NCI-H1092 (cell line): Measurements from ENCODE around the gene ASB5.
A peak's percentile ranks its signal among the peaks of the same experiment; 100 is the strongest.
"Not testable (repeated sequence)": the region's sequence is repeated elsewhere in the genome, so short reads cannot be mapped to it uniquely, and the experiment has no call there.

Experiments
- DNase-seq: peaks from one replicate; lab custom pipeline; 2025; lab: John Stamatoyannopoulos, UW

Gene ASB5

DNA sequence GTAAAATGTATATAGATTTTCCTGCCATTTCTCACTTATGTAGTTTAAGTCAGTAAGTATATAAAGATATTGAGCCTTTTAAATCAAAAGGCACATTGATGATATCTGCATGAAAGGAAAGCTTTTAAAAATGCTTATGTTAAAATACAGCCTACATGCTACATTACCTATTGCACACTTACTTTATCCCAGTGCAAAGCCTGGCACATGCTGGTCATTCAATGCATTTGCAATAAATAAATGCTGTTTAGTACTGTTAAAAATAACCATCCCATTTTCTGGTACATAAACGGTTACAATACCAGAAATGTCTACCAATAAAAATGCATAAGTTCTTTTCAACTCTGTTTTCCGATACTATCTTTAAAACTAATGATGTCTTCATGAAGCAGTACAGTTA lies 51.5 kb downstream of the ASB5 start:
- no peak for DNase-seq

DNA sequence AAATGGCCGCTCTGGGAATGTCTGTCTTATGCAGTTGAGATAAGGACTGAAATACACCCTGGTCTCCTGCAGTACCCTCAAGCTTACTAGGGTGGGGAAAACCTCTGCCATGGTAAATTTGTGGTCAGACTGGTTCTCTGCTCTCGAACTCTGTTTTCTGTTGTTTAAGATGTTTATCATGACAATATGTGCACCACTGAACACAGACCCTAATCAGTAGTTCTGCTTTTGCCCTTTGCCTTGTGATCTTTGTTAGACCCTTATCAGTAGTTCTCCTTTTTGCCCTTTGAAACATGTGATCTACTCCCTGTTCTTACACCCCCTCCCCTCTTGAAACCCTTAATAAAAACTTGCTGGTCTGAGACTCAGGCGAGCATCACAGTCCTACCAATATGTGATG lies 56.7 kb downstream of the ASB5 start:
- not testable (repeated sequence) for DNase-seq

DNA sequence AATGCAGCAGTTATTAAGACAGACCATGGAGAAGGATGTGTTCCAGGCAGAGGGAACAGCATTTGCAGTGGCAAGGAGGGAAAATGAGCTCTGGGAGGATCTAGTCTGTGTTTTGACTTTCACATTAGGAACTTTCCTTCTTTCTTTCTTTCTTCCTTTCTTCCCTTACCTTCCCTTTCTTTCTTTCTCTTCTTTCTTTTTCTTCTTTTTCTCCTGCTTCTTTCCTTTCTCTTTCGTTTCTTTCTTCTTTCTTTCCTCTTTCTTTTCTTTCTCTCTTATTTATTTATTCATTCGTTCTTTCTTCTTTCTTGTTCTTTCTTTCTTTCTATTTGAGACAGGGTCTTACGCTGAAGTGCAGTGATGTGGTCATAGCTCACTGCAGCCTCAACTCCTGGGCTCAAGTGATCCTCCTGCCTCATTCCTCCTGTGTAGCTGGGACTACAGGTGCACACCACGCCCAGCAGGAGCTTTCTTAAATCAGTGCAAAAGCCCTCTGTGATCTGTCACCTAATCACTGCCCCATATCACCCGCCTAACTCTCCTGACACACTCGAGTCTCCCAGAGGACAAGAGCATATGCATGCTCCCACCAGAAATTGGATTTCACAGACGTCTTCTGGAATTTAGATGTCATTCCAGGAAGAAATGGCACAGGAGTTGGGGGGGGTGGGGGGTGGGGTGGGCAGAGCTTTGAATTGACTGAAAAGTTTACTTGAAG lies 58.3 kb downstream of the ASB5 start:
- DNase-seq = no peak

DNA sequence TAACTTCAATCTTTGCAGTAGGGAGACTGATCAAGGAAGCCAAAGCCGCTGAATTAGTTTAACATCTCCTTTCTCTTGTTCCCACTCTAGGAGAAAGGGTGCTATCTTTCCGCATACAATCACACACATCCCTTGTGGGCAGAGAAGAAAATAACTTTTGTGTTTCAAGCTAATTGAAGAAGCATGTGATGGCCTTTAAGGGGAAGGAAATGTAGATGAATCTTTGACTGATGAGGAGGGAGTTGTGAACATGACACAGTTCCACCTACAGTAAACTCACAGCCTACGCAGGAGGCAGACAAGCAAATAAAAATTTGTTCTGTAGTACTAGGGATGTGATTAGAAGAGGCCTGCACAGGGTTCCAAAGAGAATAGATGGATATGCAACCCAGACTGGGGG lies 58.9 kb downstream of the ASB5 start:
- DNase-seq = no peak

DNA sequence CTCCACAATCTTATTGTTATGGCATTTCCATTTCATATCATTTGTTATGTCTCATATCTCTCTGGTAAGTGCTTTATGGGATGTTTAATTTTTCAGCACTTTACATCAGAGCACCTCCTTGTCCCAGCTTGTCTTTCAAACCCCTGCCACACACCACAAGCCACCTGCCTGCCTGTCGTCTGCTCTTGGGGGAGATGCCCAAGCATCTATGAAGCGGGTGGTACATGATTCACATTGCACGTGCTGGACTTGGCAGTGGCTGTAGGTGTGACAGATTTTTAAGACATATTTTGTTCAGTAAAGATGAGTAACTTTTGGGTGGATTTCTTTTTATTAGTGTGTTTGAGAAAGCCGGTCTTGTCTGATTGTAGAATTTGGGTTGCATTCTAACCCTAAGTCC lies 59.5 kb downstream of the ASB5 start:
- DNase-seq = no peak

DNA sequence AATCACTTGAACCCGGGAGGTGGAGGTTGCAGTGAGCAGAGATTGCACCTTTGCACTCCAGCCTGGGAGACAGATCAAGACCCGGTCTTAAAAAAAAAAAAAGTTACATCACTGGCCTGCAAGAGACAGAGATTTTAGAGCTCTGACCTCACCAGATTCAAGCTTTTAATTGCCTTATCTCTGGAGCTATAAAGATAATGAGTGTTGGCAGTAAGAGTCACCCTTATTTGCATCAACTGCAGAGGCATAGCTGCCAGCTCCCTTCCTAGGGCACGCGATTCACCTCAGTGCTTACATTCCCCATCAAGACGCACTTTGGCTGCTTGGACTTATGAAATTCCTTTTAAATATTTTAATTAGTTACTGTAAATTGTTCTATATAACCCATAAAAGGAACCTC lies 61.2 kb downstream of the ASB5 start:
- no peak for DNase-seq

DNA sequence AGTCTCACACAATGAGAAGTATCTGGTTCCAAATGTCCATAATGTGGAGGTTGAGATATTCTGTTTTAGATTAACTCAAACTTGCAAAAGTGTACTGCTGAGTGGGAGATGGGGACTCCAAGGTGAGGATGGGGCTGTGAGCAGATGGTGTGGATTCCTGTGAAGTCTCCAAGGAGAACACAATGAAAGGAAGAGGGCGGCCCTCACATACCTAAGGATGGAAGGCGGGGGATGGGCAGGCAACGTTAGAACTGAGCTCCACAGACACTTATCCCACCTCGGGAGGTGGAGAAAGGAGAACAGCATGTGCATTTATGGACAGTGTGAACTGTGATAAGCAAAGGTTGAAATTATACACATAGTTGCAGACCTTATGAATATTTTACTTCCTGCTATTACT lies 63.7 kb downstream of the ASB5 start:
- DNase-seq = no peak

DNA sequence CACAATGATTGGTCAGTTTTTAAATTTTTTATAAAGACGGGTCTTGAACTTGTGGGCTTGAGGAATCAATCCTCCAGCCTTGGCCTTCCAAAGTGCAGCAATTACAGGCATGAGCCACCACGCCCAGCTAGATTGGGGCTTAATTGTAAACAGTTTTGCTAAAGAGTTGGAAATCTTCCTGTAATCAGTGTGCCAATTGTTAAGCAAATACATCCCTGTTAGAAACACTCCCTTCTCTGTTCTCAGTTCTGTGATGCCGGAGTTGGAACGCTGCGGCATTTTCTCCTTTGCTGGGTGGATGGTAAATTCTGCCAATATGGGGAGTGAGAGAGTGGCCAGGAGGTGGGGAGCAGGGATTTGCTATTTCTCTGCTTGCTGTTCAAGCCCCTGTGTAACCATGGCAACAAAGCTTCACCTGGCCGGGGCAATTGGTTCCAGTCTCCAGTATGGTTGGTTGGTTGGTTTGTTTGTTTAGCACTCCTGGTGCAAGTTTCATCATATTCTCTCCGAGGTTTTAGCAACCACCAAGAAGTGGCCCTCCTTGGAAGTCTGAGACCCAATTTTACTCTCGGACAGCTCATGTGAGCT lies 70.6 kb downstream of the ASB5 start:
- DNase-seq = no peak

DNA sequence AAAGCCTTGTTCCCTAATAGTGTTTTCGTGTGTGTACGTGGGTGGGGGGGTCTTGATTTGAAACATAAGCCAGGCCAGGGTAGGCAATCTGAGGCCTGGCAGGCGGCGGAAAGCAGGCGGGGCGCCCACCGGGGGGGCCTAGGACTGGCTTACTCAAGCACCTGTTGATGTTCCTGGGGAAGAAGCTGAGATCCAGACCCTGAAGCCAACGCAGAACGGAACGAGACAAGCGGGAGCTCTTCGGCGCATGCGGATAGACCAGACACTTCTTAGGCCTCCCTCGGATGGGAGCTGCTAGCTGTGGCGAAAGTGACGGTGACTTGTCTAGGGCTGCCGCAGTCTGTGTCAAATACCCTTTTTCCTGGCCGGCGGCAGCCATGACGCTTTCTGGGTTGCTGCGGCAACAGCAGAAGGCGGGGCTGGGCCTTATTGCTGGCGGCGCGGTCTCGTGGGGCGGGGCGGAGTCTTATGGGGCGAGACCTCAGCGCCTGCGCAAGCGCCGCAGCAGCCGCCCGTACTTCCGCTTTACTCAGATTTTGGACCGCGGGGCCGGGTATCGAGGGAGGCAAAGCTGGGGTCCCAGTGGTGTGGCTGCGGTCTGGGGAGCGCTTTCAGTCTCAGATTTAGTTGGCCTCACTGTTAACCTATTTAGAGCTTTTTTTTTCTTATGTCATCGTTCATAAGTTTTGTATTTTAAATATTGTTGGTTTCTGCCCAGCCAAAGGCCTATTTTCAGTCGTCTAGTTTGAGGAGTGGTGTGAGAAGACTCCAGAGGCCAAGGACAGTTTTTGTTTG lies 73.6 kb downstream of the ASB5 start, which contains the start of gene SPATA4:
SPATA4 (minus strand) TSS at position 402 of the 795 bp plus-strand sequence; CDS start at position 379, 23 bp downstream.
- peak; percentile 90 for DNase-seq

DNA sequence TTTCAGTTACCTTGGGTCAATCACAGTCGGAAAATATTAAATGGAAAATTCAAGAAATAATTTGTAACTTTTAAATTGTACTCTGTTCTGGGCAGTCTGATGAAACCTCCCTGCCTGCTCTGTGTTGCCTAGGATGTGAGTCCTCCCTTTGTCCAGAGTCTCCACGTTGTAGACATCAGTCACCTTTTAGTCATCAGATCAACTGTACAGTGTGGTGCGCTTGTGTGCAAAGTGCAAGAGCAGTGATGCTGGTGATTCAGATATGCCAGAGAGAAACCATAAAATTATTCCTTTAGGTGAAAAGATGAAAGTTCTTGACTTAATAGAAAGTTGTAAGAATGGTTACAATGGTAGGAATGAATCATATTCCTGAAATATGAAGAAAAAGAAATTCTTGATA lies 75.1 kb downstream of the ASB5 start:
- DNase-seq = no peak

DNA sequence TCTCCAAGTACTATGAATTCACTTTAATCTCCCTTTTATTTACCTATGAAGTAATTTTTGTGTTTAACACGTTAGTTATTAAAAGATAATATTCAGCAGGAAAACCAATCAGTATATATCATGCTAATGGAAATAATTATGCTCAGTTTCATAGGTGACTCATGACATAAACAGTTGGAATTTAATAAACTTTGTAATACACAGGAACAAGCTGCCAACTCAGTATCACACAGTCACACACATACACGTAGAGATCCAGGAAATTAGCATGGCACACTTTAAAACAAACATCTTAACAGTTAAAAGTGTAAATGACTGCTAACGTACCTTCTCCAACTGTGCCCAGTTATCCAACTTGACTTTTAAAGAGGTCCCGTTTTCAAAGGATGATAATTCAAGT lies 75.9 kb downstream of the ASB5 start:
- no peak for DNase-seq

DNA sequence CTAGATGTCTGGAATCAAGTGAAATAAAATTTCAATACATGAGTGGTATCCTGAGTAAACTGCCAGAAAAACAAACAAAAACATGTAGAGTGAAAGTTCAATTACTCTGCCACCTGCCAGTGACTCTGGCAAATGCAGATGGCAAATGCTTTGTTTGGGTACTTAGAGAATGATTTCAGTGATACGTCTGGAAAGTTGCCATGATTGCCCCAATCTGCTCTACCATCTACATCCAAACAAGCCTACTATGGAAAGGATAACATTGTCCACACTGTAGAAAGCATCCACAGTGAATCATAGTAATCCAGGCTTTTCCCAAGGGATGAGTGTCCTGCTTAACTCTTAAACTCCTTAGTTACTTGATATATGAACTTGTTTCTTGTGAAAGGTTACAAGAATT lies 77.0 kb downstream of the ASB5 start:
- DNase-seq = peak; percentile 76

DNA sequence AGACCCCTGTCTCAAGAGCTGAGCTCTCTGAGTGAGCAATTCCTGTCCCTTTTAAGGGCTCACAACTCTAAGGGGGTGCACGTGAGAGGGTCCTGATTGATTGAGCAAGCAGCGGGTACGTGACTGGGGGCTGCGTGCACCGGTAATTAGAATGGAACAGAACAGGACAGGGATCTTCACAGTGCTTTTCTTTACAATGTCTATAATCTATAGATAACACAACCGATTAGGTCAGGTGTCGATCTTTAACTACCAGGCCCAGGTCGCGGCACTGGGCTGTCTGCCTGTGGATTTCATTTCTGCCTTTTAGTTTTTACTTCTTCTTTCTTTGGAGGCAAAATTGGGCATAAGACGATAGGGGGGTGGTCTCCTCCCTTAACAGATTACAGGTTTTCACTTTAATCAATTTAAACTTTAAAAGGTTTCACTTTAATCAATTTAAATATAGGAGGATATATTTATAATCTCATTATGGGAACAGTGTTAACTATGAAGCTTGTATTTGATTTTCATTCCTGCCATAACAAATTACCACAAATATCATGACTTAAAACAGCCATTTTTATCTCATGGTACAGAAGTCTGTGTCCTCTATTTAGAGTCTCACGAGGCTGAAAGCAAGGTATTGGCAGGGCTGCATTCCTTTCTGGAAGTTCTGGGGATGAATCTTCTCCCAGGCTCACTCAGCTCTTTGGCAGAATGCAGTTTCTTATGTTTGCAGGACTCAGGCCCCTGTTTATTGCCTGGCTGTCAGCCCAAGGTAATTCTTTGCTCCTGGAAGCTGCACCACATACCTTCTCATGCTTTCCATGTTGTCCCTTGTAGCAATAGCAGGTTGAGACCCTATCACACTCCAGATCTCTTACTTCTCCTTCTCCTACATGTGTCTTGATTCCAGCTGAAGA lies 78.9 kb downstream of the ASB5 start:
- DNase-seq = no peak

DNA sequence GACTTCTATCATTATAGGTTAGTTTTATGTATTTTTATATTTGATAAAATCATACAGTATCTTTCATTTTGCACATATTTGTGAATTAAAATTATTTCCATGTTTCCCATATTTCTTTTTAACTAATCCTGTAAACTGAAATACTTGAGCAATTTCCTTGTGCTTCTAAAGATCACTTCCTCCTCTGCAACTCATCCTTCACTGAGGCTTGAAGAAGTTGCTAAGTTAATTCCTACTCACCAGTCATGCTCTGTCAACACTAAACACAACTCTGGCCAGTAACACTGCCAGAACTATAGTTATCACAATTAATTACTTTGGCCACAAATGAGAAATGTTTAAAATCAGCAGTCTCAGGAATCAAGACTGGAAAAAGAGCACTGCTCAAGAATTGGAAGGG lies 80.4 kb downstream of the ASB5 start:
- no peak for DNase-seq

DNA sequence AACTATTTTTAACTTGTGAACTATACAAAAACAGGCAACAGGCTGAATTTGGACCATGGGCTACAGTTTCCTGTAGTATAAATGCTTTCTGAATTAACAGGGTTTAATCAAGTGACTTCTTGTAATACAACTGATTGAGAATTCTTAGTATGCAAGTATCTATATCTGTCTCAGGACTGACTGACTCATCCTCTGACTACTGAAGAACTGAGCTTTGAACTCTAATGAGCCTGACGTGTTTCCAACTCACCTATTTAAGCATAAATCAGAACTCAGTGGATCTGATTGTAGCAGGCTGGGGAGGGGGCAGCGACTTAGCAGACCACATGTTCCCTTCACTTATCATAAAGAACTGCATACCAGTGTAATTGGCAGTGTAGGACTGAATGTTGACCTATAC lies 81.4 kb downstream of the ASB5 start:
- no peak for DNase-seq

DNA sequence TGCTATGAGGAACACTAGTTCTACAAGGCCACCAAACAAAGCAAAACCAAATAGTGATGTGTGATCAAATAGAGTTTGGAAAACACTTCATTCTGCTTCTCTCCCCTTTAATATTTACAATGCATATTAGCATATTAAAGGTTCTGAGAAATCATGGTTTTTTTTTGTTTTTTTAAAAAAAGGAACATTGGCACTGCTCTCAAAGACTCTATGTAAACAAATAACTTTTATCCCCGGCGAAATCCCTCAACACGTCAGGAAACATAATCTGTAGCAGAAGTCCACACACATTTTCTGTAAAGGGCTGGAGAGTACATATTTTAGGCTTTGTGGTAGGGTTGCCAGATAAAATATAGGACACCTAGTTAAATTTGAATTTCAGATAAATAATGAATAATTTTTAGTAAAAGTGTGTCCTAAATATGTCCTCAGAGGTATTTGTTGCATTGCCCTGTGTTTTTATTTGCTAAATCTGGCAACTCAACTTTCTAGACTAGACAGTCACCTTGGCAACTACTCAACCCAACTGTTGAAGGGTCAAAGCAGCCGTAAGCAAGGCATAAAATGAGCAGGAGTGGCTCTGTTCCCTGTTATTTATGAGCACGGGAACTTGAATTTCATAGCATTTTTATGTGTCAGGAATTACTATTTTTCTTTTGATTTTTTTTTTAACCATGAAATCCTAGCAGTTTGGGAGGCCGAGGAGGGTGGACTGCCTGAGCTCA lies 82.2 kb downstream of the ASB5 start:
- DNase-seq = no peak

DNA sequence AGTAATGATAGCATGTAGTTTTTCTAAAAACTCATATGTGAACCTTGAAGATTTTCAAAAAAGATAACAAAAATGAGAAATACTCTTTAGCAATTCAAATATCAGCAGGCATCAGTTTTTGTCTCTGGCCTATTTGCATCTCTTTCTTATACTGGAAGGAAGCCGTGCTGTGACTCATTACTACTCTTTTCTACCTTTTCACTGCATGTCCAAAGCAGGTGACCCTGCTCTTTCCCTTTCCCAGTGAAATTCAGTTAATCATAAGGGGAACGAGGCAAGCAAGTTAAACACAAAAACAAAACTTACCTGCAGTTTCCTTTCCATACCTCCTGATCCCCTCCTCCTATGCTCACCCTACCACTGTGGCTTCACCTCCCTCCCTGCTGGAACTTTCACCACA lies 83.0 kb downstream of the ASB5 start:
- DNase-seq = no peak

DNA sequence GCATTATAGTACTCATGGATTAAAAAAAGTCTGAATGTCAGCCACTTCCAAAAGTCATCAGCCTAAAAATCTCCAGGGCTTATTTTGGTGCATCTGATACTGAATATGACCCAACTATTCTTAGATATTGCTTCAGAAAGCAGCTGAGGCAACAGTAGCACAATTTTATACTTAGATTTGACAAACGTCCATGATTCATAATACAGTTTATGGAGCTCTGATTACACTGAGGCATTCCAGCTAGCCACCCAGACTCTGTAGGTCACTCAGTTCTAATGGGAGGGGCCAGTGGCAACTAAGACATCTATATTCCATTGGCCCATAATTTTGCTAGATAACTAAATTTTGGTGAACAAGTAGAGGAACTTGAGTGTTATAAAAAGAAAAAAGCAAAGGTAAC lies 84.0 kb downstream of the ASB5 start:
- DNase-seq = no peak
